Activated CD4-positive, CD25-positive, alpha-beta regulatory T cell (primary cell): Measurements from ENCODE around the gene XYLB.

Experiments
- DNase-seq, 4 experiments: peaks; one replicate each; lab custom pipeline; 2025; lab: John Stamatoyannopoulos, UW

Gene XYLB

DNA sequence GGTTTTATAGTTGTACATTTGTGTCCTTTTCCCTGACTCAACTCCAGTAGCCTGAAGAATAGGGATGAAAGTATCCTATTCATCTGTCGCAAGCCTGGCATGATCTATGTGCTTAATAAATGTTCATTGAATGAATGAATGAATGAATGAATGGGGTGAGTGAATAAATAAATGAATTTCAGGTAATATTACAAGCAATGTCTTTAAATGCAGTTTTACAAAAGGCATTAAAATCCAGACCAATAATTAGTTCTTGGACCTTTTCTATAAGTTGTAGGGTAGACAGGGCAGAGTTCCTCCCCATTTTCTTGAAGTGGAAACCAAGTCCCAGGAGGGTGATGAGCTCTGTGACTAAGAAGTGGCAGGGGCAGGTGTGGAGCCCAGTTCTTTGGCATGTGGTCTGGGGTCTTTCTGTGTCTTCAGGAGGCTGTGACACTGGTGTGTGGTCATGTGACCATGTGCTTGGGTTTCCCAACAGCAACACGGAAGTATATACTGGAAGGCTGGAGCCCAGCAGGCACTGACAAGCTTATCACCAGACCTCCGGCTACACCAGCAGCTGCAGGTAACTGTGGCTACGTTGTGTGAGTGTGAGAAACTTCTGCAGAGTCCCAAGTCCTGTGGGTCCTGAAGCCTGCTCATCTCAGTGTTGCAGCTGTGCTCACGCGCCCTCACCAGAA lies 18.3 kb downstream of the XYLB start:
- DNase-seq, result no peak

- no peak for DNase-seq
These were observed 19.0 kb downstream of the XYLB start for GRCh38 chr3:38365469-38366062.

- DNase-seq, result no peak
These were observed 19.5 kb downstream of the XYLB start for GRCh38 chr3:38366082-38366481.

- DNase-seq, result no peak
These were observed 21.2 kb downstream of the XYLB start for GRCh38 chr3:38367779-38368178.

- no peak for DNase-seq
These were observed 21.7 kb downstream of the XYLB start for GRCh38 chr3:38368238-38368637.

DNA sequence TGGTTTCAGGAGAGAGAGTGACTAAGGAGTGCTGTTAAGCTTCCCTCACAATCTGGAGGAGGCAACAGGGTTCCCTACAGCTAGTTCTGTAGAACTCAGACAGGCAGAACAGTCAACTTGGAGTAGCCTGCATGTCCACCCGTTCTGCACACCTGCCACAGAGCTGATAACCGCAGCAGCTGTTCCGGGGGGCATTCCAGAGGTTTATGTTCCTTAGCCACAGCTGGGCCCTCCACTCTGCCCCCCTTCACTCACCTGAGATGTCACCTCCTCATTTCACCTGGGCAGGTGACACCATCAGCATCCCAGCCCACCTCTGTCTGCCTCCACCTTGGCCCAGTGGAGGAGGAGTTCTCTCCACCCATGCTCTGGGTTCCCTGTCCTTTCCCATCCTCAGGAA lies 22.6 kb downstream of the XYLB start:
- DNase-seq, result no peak

DNA sequence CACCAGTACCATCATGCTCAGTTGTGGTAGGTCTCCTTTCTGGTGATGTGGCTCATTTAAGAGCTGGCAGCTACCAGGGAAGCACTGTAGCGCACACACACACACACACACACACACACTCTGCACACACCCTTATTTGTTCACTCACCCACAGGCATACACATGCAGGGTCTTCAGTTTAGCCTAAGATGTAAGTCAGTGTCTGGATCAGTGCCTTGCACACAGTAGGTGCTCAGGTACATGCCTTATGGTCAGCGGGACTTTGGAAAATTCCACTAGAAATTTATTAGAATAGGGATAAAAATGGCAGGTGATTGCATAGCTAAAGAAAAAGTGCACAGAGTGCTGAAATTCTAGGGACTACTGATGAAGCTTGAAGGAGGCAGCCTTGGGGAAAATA lies 23.6 kb downstream of the XYLB start:
- DNase-seq, result no peak

DNA sequence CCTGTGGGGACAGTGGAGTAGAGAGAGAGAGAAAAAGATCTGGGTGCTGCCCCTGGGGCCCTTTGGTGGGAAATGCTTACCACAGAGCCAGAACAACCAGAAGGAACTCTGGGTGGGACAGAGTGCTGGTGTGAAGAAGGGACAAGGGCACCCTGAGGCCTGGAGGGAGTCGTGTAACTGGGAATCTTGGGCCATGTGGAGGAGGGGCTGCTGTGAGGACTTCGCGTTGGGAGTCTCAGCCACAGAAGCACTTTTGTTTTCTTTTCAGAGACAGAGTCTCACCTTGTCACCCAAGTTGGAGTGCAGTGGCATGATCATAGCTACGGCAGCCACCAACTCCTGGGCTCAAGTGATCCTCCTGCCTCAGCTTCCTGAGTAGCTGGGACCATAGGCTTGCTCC lies 24.3 kb downstream of the XYLB start:
- DNase-seq, result no peak

- DNase-seq, result no peak
These were observed 25.1 kb downstream of the XYLB start for GRCh38 chr3:38371541-38372213.

- DNase-seq, result no peak
These were observed 25.6 kb downstream of the XYLB start for GRCh38 chr3:38372214-38372601.

DNA sequence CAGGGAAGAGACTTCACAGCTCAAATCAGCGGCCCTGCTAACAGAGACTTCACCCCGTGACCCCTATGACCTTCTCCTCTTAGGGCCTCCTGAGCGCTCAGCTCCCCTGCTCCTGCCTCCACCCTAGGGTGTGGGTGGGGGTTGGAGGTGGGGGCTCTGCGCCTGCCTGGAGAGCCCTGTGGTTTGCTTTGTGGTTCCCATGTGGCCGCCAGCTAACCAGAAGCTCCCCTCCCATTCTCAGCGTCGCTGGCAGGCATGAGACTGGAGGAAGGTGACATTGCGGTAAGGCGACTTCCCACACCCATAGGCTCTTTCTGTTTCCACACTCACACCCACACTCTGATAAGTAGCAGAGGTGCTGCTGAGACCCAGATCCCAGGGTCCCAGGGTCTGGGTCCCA lies 27.6 kb downstream of the XYLB start:
- no peak for DNase-seq

- no peak for DNase-seq
These were observed 28.5 kb downstream of the XYLB start for GRCh38 chr3:38375072-38375471.

- DNase-seq, result no peak
These were observed 29.0 kb downstream of the XYLB start for GRCh38 chr3:38375488-38376097.

DNA sequence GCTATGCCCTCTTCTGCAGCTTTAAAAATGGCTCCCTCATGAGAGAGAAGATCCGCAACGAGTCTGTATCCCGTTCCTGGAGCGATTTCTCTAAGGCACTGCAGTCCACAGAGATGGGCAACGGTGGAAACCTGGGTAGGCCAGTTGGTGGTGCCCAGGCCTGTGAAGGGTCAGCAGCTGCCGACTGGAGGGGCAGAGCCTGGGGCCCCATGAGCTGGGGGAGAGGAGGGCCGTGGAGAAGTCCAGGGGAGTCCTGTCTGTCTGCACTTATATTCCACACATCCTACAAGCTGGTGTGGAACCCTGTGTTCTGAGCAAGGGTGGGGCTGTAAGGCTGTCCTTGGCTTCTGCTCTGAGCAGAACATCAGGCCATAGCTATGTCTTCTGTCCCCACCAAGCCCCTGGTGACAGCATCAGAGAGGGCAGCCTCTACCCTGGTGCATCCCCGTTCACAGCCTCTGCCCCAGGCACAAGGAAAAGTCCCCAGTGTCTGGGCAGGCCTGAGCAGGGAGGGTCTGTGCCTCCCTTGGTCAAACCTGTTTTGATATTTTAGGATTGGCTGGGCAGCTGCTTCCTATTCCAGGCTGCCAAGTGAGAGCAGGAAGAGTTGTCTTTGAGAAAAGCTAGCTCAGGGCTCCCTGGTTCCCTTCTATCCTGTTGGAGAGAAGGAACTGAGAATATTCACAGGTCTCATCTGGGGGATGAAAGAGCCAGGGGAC lies 29.7 kb downstream of the XYLB start:
- DNase-seq, result no peak

GRCh38 chr3:38379201-38379770 lies 32.7 kb downstream of the XYLB start:
- no peak for DNase-seq

DNA sequence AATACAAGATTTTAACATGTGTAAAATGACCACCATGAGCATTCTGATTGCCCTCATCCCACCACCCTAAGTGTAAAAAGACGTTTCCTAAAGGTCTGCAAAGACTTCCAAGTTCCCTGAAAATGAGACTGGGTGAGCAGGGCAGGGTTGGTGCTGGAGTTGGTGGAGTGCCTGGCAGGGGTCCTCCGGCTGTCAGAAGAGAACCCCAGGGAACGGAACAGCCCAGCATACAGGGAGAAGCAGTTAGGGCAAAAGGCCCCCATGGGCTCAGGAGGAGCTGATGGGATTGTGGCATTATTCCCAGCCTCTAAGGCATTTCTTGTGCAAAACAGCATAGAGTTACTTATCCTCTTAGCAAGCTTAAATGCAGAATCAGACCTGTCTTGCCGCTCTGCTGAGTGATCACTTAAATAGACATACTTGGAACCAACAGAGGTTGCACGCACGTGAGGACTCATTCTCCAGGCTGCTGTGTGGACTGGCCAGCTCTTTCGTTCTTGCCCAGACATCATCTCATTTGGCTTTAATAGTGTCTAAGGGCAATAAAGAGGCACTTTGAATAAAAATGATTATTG lies 36.0 kb downstream of the XYLB start:
- no peak for DNase-seq

GRCh38 chr3:38383156-38383875 lies 36.7 kb downstream of the XYLB start:
- DNase-seq, result no peak

DNA sequence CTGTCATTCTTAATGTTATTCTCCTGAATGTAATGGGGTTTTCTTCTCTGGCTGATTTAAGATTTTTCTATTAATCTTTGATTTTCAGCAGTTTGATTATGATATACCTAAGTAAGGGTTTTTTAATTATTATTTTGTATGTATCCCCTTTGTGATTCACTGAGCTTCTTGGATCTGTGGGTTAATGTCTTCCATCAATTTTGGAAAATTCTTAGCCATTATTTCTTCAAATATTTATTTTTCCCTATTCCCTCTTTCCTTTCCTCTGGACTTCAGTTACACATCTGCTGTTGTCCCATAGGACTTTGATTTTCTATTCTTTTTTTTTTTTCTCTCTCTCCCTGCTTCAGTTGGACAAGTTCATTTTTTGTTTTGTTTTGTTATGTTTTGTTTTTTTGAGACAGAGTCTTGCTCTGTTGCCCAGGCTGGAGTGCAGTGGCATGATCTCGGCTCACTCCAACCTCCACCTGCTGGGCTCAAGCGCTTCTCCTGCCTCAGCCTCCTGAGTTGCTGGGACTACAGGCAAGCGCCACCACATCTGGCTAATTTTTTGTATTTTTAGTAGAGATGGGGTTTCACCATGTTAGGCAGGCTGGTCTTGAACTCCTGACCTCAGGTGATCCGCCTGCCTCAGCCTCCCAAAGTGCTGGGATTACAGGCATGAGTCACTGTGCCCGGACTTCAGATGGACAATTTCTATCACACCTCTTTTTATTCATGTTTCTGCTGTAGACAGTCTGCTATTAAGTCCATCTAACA lies 40.6 kb downstream of the XYLB start:
- DNase-seq, result no peak

DNA sequence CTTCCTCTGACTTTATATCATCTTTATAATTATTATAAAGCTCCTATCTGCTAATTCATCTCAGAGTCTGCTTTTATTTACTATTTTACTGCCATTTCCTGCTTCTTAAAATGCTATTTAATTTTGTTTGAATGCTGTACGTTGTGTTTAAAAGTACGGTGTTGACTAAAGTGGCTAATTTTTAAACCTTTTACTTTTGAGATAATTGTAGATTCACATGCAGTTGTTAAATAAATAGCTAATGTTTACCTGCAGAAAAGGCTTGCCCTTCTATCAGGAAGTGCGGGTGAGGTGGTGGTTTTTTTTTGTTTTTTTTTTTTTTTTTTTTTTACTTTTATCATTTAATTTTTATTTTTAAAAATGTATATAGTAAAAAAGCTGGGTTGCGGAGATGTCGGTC lies 41.3 kb downstream of the XYLB start:
- no peak for DNase-seq

DNA sequence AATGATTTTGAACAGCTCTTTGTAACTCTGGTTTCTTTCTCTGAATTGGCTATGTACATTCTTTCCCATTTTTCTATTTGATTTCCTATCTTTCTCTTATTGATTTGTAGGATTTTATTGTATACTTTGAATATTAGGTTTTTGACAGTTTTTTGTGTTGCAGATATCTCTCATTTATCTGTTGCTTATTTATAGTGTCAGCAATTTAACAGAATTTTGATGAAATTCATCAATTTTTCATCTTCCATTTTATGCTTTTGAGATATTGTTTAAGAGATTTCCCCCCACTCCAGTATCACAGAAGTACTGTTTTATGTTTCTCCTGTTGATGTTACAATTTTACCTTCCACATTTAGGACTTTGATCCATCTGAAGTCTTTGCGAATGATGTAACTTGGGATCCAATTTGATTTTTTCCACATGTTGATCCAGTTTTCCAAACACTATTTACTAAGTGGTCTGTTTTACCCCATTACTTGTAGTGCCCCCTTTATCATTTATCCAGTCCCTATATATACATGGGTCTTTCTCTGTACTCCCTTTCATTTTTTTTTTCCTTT lies 46.1 kb downstream of the XYLB start:
- DNase-seq, result no peak
